ENCODE measurements around the gene COL1A2. TPM values are rescaled to one million over a fixed set of nuclear protein-coding genes. Genes with fewer than 3 reads are reported as not detected.
A peak's percentile ranks its signal among the peaks of the same experiment; 100 is the strongest.

The COL1A2 gene
- polyA plus RNA-seq, 2 of the 4 experiments (the other 2 are of a cell fraction), result 0.14 TPM; not detected in 1

- H3K27ac ChIP-seq, result no peak overlapping the region
- H3K4me1 ChIP-seq, result no peaks in the 10 kb centered on the region
- ATAC-seq, result no peak
- TF ChIP-seq KDM5A (IDR thresholded peaks at IDR 0.05) (no peak), HEYL (CRISPR knock-in tag; IDR thresholded peaks at IDR 0.05) (no peak), ZC3H11A (IDR thresholded peaks at IDR 0.05) (no peak), EP300 (IDR thresholded peaks at IDR 0.05) (no peak), ZNF302 (CRISPR knock-in tag; IDR thresholded peaks at IDR 0.05) (no peak), MAFK (IDR thresholded peaks at IDR 0.05; ENCODE audit: partially characterized antibody) (peak; percentile 57), POLR2AphosphoS2 (conservative IDR thresholded peaks at IDR 0.05; ENCODE audit: low read length) (no peak), RFX5 (IDR thresholded peaks at IDR 0.05) (no peak)
- H3K4me3 ChIP-seq, result no peak overlapping the region
- FAIRE-seq, result no peak
- no peak for DNase-seq (ENCODE audit: low read depth in 1 of 2, low spot score in 1 of 2)
- no peaks in the 10 kb centered on the region for H3K9me3 ChIP-seq
- ChIA-PET CTCF (interaction anchor here (1.3 to 2.3 kb wide), 2 partner anchors 14 to 15 kb away, joined by 3 to 5 read pairs; no protein-coding TSS in a partner anchor), POLR2A (no interaction called here)
- H3K4me2 ChIP-seq, result no peak overlapping the region
These were observed 16.4 kb downstream of the COL1A2 start for GRCh38 chr7:94411188-94411466.

- TF ChIP-seq CBX8 (IDR thresholded peaks at IDR 0.05) (no peak), REST (IDR thresholded peaks at IDR 0.05) (no peak), NR3C1 (IDR thresholded peaks at IDR 0.05) (no peak), MAFK (IDR thresholded peaks at IDR 0.05; ENCODE audit: partially characterized antibody) (no peak), CTCF (IDR thresholded peaks at IDR 0.05) (no peak), KDM5A (IDR thresholded peaks at IDR 0.05) (no peak), HEYL (CRISPR knock-in tag; IDR thresholded peaks at IDR 0.05) (no peak), ZNF302 (CRISPR knock-in tag; IDR thresholded peaks at IDR 0.05) (no peak)
- POLR2A ChIA-PET, result no interaction called here
- ATAC-seq (no peak), FAIRE-seq (no peak), DNase-seq (ENCODE audit: low read depth in 1 of 2, low spot score in 1 of 2) (no peak)
- Histone ChIP-seq H3K9me3 (no peaks in the 10 kb centered on the region), H3K4me1 (no peaks in the 10 kb centered on the region), H3K4me2 (no peak overlapping the region), H3K27ac (no peak overlapping the region), H3K4me3 (no peak overlapping the region)
- WGBS (ENCODE audit: missing lambda C conversion rate), result 56% methylated on average over 3 of the region's 3 CpGs
- CTCF ChIA-PET, result interaction anchor here (0.6 to 2.3 kb wide), 3 partner anchors 15 to 37 kb away, joined by 3 to 5 read pairs (median 4); no protein-coding TSS in a partner anchor
These were observed 18.1 kb downstream of the COL1A2 start for GRCh38 chr7:94412762-94413322.

- Histone ChIP-seq H3K4me2 (no peak overlapping the region), H3K4me1 (no peaks in the 10 kb centered on the region), H3K9me3 (no peaks in the 10 kb centered on the region), H3K27ac (no peak overlapping the region), H3K4me3 (no peak overlapping the region)
- ChIA-PET CTCF (interaction anchor here (1.5 kb wide), 1 partner anchor 22 kb away, joined by 3 read pairs; no protein-coding TSS in a partner anchor), POLR2A (no interaction called here)
- DNase-seq (ENCODE audit: low read depth in 1 of 2, low spot score in 1 of 2) (no peak), ATAC-seq (no peak), FAIRE-seq (peak; percentile 23)
- 69% methylated on average over 2 of the region's 2 CpGs for WGBS (ENCODE audit: missing lambda C conversion rate)
- TF ChIP-seq ELK1 (IDR thresholded peaks at IDR 0.05; ENCODE audit: low read depth, low read length) (no peak), RAD21 (conservative IDR thresholded peaks at IDR 0.05 in 1 of 2, IDR thresholded peaks at IDR 0.05 in 1 of 2) (no peak), HOXB13 (CRISPR knock-in tag; IDR thresholded peaks at IDR 0.05; ENCODE audit: low read depth) (no peak), REST (IDR thresholded peaks at IDR 0.05) (no peak), CBX2 (IDR thresholded peaks at IDR 0.05; ENCODE audit: borderline replicate concordance, low read depth) (no peak), KDM1A (IDR thresholded peaks at IDR 0.05; ENCODE audit: low read depth) (no peak), POLR2A (IDR thresholded peaks at IDR 0.05; ENCODE audit: low read length) (no peak), HOXB5 (CRISPR knock-in tag; IDR thresholded peaks at IDR 0.05) (no peak), MAFK (IDR thresholded peaks at IDR 0.05; ENCODE audit: partially characterized antibody) (no peak), RCOR1 (IDR thresholded peaks at IDR 0.05; ENCODE audit: low read depth, low read length) (no peak), RARB (CRISPR knock-in tag; IDR thresholded peaks at IDR 0.05) (no peak), ESRRA (IDR thresholded peaks at IDR 0.05; ENCODE audit: borderline replicate concordance, low read length) (no peak), EP300 (IDR thresholded peaks at IDR 0.05) (no peak), TFCP2L1 (CRISPR knock-in tag; IDR thresholded peaks at IDR 0.05) (no peak), FOXS1 (CRISPR knock-in tag; IDR thresholded peaks at IDR 0.05) (no peak)
These were observed 19.8 kb downstream of the COL1A2 start for GRCh38 chr7:94414481-94414880.

Measured in A549 (cell line).